Fibroblast of lung (primary cell): ENCODE data around the gene CCDC127. TPM values are rescaled to one million over a fixed set of nuclear protein-coding genes. Genes with fewer than 3 reads are reported as not detected.
"Not testable (repeated sequence)": the region's sequence is repeated elsewhere in the genome, so short reads cannot be mapped to it uniquely, and the experiment has no call there.

Source experiments
- DNase-seq, 2 donors: peaks; one replicate each; pipeline versions ENCODE4 v3.0.0 to v3.0.0-alpha.2; 2010; ENCODE audit warnings: low read depth in 2 of 2
- H2AFZ ChIP-seq: 2 replicates; pipeline ENCODE4 v1.5.1; 2012; ENCODE audit warnings: low read length, control low read depth, inconsistent platforms
- H3K27ac ChIP-seq: 2 replicates; pipeline ENCODE4 v1.5.1; 2011; ENCODE audit warnings: low read length, control low read depth; ENCODE audit not compliant: insufficient read depth
- H3K27me3 ChIP-seq: 2 replicates; pipeline ENCODE4 v1.5.1; 2011; ENCODE audit warnings: mild to moderate bottlenecking, low read length; ENCODE audit not compliant: control insufficient read depth, insufficient read depth
- H3K36me3 ChIP-seq: 2 replicates; pipeline ENCODE4 v1.5.1; 2011; ENCODE audit warnings: low read length; ENCODE audit not compliant: control insufficient read depth, insufficient read depth
- H3K4me1 ChIP-seq: 2 replicates; pipeline ENCODE4 v1.5.1; 2011; ENCODE audit warnings: low read length; ENCODE audit not compliant: control insufficient read depth, insufficient read depth; ENCODE audit errors: extremely low read depth
- H3K4me2 ChIP-seq: 2 replicates; pipeline ENCODE4 v1.5.1; 2011; ENCODE audit warnings: low read length, control low read depth; ENCODE audit not compliant: insufficient read depth; ENCODE audit errors: extremely low read depth
- H3K4me3 ChIP-seq, 4 experiments: fragments of 200-600 bp in 1 of 4; sonication (generic) in 1 of 4; replicated peaks in 1 of 4; 2 replicates each; pipeline ENCODE4 v1.5.1; 2011 to 2016; ENCODE audit warnings: low read length in 4 of 4, low read depth in 3 of 4, mild to moderate bottlenecking in 3 of 4, control low read depth in 2 of 4, inconsistent platforms in 1 of 4, mixed read lengths in 1 of 4; ENCODE audit not compliant: insufficient read depth in 1 of 4; ENCODE audit errors: control extremely low read depth in 1 of 4
- H3K79me2 ChIP-seq: 2 replicates; pipeline ENCODE4 v1.5.1; 2012; ENCODE audit warnings: mild to moderate bottlenecking, low read length, inconsistent platforms; ENCODE audit not compliant: control insufficient read depth, insufficient read depth
- H3K9ac ChIP-seq: 2 replicates; pipeline ENCODE4 v1.5.1; 2011; ENCODE audit warnings: mild to moderate bottlenecking, low read length, control low read depth; ENCODE audit not compliant: insufficient read depth
- H3K9me3 ChIP-seq: 2 replicates; pipeline ENCODE4 v1.5.1; 2012; ENCODE audit warnings: low read depth, low read length; ENCODE audit not compliant: control insufficient read depth, insufficient read depth
- H4K20me1 ChIP-seq: 2 replicates; pipeline ENCODE4 v1.5.1; 2011; ENCODE audit warnings: low read length; ENCODE audit not compliant: control insufficient read depth, insufficient read depth; ENCODE audit errors: extremely low read depth
- EZH2 ChIP-seq: IDR thresholded peaks from 2 replicates; pipeline ENCODE4 v1.5.1; 2012; ENCODE audit warnings: low read length, control low read depth, mild to moderate bottlenecking; ENCODE audit errors: missing control alignments
- polyA plus RNA-seq, 2 donors: library from polyadenylated mRNA; depleted of rRNA in 1 of 2; stranded (reverse) in 1 of 2; unstranded in 1 of 2; fragments of >200 nt; gene quantifications; 2 replicates each; pipeline ENCODE4 v1.2.1, GENCODE V29; 2011 to 2012; ENCODE audit warnings: missing spikeins in 1 of 2
- total RNA-seq: library from RNA; depleted of rRNA; stranded (reverse); fragments of >200 nt; gene quantifications from 2 replicates; pipeline ENCODE4 v1.2.1, GENCODE V29; 2014
- TF ChIP-seq, protein P1 (sequence below), 2 donors: IDR thresholded peaks in 1 of 2; conservative IDR thresholded peaks in 1 of 2; 1 replicate in 1 of 2; 2 replicates in 1 of 2; pipeline ENCODE4 v1.5.1; 2011 to 2012; ENCODE audit warnings: low read length in 2 of 2, control low read depth in 1 of 2, inconsistent platforms in 1 of 2, low read depth in 1 of 2, mild to moderate bottlenecking in 1 of 2

The CCDC127 gene
- total and polyA plus RNA-seq, 2 donors (not counting 1 experiment from before 2014, with no cell fraction given), result 4.8 to 5.6 TPM

DNA sequence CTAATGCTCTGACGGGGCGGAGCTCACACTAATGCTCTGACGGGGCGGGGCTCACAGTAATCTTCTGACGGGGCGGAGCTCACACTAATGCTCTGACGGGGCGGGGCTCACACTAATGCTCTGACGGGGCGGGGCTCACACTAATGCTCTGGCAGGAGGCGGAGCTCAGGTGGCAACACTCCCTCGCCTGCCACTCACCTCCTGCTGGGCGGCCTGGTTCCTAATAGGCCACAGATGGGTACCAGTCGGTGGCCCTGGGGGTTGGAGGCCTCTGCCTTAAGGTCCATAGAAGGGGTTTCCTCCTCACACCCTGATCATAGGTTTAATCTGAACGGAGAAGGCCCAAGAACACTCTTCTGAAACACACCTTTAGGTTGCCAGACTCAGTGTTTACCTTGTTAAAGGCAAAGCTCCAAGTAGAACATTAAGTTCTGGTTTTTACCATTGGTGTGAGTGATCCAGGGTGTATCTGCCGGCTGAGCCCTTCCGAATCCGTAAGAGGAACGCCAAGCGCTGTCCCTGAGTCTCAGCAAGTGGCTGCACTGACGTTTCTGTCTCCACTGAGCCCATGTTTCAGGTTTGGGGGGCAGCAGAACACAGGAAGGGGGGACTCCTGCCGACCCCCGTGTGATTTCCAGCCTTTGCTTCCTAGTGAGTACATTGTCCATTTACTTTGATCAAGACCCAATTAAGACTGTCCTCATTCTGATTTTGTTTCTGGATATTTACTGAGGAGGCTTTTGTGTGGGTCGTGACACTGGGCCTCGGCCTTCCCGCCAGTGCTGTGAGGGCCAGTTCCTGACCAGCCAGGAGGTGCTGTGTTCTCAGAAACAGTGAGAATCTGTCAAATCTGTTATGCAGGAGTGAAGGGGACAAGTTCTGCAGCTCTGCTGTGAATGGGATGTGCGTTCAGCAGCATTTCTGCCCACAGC is 51.2 kb downstream of the CCDC127 start:
- Histone ChIP-seq H3K36me3 (no peaks in the 10 kb centered on the region), H3K9ac (no peak overlapping the region), H3K4me1 (peaks cover 18% of the 10 kb centered on the region), H3K79me2 (no peaks in the 10 kb centered on the region), H3K27me3 (no peaks in the 10 kb centered on the region), H3K4me2 (no peak overlapping the region), H2AFZ (no peak overlapping the region), H3K9me3 (no peaks in the 10 kb centered on the region), H3K4me3 (no peak overlapping the region), H4K20me1 (no peaks in the 10 kb centered on the region), H3K27ac (no peak overlapping the region)
- no peak for DNase-seq
- TF ChIP-seq EZH2, result no peak
- TF ChIP-seq, protein P1, sequence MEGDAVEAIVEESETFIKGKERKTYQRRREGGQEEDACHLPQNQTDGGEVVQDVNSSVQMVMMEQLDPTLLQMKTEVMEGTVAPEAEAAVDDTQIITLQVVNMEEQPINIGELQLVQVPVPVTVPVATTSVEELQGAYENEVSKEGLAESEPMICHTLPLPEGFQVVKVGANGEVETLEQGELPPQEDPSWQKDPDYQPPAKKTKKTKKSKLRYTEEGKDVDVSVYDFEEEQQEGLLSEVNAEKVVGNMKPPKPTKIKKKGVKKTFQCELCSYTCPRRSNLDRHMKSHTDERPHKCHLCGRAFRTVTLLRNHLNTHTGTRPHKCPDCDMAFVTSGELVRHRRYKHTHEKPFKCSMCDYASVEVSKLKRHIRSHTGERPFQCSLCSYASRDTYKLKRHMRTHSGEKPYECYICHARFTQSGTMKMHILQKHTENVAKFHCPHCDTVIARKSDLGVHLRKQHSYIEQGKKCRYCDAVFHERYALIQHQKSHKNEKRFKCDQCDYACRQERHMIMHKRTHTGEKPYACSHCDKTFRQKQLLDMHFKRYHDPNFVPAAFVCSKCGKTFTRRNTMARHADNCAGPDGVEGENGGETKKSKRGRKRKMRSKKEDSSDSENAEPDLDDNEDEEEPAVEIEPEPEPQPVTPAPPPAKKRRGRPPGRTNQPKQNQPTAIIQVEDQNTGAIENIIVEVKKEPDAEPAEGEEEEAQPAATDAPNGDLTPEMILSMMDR (conservative IDR thresholded peaks at IDR 0.05 in 1 of 2, IDR thresholded peaks at IDR 0.05 in 1 of 2; ENCODE audit: low read depth in 1 of 2, low read length in 2 of 2), result no peak

DNA sequence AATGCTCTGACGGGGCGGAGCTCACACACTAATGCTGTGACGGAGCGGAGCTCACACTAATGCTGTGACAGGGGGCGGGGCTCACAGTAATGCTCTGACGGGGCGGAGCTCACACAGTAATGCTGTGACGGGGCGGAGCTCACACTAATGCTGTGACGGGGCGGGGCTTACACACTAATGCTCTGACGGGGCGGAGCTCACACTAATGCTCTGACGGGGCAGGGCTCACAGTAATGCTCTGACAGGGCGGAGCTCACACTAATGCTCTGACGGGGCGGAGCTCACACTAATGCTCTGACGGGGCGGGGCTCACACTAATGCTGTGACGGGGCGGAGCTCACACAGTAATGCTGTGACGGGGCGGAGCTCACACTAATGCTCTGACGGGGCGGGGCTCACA is 53.2 kb downstream of the CCDC127 start:
- not testable (repeated sequence) for H3K79me2 ChIP-seq, H3K36me3 ChIP-seq, H2AFZ ChIP-seq, H3K4me3 ChIP-seq, H3K9ac ChIP-seq, H3K27ac ChIP-seq, DNase-seq, H3K27me3 ChIP-seq, H3K9me3 ChIP-seq, H3K4me2 ChIP-seq, H4K20me1 ChIP-seq
- peaks cover 17% of the 10 kb centered on the region for H3K4me1 ChIP-seq

DNA sequence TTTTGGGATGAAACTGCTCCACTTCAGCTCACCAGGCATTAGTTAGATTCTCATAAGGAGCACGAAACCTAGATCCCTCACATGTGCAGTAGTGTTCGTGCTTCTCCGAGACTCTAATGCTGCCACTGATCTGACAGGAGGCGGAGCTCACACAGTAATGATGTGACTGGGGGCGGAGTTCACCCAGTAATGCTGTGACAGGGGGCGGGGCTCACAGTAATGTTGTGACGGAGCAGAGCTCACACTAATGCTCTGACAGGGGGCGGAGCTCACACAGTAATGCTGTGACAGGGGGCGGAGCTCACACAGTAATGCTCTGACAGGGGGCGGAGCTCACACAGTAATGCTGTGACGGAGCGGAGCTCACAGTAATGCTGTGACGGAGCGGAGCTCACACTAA is 53.7 kb downstream of the CCDC127 start:
- H4K20me1 ChIP-seq, result no peaks in the 10 kb centered on the region
- no peak overlapping the region for H3K9ac ChIP-seq
- H2AFZ ChIP-seq, result no peak overlapping the region
- H3K9me3 ChIP-seq, result no peaks in the 10 kb centered on the region
- H3K4me1 ChIP-seq, result peaks cover 12% of the 10 kb centered on the region
- DNase-seq, result no peak
- H3K4me2 ChIP-seq, result no peak overlapping the region
- TF ChIP-seq, protein P1 (conservative IDR thresholded peaks at IDR 0.05 in 1 of 2, IDR thresholded peaks at IDR 0.05 in 1 of 2; ENCODE audit: low read depth in 1 of 2, low read length in 2 of 2), result no peak
- no peak for TF ChIP-seq EZH2
- no peak overlapping the region for H3K27ac ChIP-seq
- H3K27me3 ChIP-seq, result no peaks in the 10 kb centered on the region
- H3K79me2 ChIP-seq, result no peaks in the 10 kb centered on the region
- no peaks in the 10 kb centered on the region for H3K36me3 ChIP-seq
- H3K4me3 ChIP-seq, result no peak overlapping the region
